Activated CD8-positive, alpha-beta memory T cell treated with anti-CD3 and anti-CD28 coated beads, Interleukin-2, amount 50 U/mL, for 1 hour (primary cell): ENCODE data around the gene C19orf38.
"Not testable (repeated sequence)": the region's sequence is repeated elsewhere in the genome, so short reads cannot be mapped to it uniquely, and the experiment has no call there.

Experiments
- DNase-seq: peaks from one replicate; pipeline ENCODE4 v3.0.0-alpha.2; 2020; ENCODE audit errors: extremely low read depth

The C19orf38 gene

DNA sequence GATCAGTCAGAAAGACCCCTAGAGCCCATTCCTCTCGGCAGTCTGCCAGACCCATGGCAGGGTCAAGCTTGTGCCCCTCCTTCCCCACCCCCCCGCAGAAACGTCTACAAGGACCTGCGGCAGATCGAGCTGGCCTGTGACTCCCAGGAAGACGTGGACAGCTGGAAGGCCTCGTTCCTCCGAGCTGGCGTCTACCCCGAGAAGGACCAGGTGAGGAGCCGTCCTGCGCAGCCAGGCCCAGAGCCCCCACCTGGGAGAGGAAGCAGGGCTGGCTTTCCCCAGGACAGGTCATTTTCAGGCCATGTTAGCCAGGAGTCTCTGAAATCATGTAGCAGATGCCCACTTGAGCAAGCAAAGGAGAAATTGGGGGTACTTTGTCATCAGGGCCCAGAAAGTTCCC lies 24.5 kb upstream of the C19orf38 start:
- DNase-seq: no peak

DNA sequence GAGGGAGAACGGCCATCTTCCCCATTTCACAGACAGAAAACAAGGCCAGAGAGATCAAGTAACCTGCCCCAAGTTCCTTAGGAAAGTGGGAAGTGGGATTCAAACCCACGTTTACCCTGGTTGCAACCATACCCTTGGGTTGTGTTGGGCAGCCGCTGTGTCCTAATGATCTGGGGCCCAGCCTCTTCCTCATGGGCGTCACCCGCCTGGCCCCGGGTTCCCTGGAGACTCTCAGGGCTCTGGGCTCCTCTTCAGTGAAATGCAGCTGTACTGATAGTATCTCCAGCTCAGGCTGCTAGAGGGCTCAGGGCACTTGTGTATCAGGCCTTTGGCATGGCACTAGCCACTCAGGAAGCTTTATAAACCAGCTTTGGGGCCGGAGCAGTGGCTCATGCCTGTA lies 22.0 kb upstream of the C19orf38 start:
- DNase-seq: no peak

DNA sequence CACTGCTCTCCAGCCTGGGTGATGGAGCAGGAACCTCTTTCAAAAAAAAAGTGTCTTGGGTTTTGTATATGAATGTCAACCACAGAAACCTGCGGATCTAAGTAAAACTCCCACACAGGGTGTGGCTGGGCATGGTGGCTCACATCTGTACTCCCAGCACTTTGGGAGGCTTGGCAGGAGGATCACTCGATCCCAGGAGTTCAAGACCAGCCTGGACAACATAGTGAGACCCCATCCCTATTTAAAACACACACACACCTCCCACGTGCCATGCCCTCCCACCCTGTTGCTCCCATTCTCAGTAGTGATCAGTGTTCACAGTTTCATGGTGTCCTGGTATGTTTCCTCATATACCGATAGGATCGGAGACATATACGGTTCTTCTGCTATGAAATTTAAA lies 21.4 kb upstream of the C19orf38 start:
- no peak for DNase-seq

DNA sequence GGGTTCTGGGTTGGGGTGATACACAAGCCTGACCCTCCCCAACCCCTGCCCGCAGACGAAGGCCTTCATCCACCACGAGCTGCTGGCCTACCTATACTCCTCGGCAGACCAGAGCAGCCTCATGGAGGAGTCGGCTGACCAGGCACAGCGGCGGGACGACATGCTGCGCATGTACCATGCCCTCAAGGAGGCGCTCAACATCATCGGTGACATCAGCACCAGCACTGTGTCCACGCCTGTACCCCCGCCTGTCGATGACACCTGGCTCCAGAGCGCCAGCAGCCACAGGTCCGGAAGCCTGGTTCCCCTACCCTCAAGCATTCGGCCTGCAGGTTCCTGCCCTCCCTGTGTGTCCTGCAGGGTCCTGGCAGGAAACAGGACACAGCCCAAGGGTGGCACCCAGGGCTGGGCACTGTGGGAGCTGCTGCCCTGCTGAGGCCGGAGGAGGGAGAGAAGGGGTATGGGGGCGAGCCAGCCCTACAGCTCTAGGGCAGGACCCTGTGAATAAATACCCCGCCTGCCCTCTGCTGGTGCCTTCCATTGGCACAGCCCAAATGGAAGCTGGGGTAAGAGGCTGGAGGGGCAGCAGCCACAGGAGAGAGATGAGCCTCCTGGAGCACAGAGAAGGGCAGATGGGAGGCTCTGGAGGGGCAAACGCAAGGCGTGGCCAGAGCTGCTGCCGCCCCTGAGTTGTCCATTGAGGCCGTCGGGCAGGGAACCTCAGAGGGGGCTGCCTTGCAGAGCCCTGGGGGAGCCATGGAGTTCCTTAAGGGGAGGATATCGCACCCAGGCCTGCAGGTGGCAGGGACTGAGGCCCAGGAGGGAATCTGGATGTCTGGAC lies 19.0 kb upstream of the C19orf38 start:
- no peak for DNase-seq

DNA sequence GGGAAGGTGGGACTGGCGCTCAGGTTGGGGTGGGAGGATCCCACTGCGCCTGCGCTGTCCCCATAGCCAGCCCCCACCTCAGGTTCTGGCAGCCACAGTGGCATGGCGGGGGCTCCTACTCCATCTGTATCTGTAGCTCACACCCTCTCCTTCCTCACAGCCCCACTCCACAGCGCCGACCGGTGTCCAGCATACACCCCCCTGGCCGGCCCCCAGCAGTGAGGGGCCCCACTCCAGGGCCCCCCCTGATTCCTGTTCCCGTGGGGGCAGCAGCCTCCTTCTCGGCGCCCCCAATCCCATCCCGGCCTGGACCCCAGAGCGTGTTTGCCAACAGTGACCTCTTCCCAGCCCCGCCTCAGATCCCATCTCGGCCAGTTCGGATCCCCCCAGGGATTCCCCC lies 18.2 kb upstream of the C19orf38 start:
- no peak for DNase-seq

DNA sequence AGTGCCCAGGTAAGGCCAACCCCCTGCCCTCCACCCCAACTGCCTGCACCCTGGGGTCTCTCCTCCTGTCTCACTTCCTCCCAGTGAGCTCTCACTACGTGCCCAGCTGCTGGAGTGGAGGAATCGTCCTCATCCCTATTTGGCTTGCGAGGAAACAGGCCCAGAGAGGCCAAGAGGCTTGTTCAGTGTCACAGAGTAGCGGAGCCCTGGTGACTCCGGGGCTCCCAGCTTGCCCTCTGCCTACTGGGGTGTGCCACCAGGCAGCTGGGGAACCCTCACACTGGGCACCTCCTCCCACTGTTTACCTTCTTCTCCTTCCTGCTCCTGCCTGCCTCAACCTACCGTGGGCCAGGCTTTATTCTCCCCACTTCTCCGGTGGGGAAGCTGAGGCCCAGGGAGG lies 17.8 kb upstream of the C19orf38 start:
- DNase-seq: no peak

DNA sequence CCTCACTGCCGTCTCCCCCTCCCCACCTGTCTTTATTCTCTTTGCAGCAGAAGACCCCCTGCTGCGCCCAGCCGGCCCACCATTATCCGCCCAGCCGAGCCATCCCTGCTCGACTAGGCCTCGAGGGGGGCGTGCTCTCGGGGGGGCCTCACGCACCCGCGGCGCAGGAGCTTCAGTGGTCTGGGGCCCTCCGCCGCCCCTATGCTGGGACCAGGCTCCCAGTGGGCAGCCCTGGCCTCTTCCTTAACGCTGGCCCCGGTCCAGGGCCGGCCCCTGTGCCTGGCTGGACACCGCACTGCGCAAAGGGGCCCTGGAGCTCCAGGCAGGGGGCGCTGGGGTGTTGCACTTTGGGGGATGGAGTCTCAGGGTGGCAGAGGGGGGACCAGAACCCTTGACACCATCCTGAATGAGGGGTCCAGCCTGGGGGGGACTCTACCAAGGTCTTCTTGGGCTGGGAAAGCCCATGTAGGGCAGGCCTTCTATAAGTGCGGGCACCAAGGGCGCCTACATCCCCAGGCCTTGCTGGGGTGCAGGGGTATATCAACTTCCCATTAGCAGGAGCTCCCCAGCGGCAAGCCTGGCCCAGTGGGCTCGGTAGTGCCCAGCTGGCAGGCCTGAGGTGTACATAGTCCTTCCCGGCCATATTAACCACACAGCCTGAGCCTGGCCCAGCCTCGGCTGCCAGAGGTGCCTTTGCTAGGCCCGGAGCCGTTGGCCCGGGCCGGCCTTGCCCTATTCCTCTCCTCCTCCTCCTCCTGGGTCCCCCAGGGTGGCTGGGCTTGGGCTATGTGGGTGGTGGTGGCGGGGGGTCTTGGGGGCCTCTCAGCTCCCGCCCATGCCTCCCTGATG lies 17.1 kb upstream of the C19orf38 start:
- no peak for DNase-seq

DNA sequence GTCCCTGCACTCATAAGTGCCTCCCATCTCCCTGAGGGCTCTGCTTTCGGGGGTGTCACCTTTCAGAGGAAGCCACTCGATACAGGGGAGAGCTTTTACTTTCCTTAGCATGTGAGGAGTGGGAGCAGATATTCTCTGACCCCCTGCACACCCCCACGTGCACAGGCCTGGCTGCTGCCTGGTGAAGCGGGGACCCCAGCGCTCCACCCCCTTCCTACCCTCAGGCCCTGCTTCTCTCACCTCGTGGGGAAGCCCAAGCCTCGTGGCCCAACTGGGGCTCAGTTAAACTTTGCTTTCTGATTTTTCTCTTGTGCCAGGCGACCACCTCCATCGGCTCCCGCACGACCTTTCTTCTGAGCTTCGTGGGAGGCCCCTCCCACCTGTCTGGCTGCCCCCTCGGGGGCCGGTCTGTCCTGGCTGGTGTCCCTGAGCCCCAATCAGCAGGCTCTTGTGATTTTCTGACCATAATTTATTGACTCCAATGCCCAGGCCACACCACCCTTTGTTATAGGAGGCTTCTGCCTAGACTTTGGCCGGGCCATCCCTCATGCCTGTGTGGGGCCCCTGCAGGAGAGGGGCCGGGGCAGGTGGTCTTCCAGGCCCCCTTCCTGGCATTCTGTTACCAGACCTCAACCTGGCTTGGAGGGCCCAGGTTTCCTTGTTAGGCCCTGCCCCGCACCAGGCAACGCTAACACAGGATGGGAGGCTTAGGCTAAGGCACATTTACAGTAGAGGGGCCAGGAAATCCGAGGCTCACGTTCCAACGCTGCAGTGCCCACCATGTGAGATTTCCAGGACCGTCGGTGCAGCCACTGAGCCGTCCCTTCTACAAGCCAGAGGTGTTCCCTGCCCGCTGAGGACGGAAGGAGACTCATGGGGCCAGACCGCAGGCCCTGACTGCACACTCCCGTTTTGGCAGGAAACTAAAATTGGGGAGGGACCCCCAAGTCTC lies 16.0 kb upstream of the C19orf38 start:
- no peak for DNase-seq

DNA sequence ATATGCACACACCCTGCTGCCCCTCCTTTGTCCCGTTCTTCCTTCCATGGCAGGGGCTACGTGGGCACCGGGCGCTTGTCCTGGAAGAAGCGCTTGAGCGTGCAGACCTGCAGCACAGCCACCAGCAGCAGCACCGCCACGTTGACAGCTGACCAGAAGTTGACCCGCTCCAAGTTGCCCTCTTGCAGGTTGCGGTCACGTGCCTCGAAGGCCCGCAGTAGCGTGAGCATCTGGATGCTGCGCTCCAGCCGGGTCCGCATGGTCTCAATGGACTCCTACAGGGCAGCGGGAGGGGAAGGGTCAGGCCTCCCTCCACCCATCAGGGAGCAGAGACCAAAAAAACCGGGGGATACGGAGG lies 15.3 kb upstream of the C19orf38 start:
- no peak for DNase-seq

DNA sequence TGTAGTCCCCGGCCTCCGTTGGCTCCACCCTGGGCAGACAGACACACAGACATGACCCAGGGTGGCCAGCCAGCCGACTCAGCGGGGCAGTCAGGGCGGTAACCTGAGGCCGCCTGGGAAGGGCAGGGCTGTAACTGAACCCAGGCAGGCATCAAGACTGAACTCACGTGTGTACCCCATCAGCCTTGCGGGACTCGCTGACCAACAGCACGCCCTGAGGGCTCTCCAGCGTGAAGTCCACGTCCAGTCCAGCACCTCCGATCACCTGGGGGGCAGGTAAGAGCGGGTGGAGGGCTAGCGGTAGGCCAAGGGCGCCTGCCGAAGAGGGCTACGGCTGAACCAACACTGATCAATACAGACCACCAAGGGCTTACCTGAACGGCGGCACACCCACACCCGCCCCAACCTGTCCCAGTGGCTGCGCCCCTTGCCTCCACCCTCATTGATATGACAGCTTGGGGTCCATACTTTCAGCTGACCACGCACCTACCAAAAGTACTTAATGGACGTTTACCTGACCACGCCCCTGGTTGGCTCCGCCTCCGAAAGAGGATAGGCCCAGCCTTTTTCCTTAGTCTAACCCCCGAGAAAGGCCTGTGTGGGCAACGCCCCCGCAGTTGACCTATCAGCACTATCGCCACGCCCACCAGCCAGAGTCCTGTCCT lies 13.0 kb upstream of the C19orf38 start:
- no peak for DNase-seq

DNA sequence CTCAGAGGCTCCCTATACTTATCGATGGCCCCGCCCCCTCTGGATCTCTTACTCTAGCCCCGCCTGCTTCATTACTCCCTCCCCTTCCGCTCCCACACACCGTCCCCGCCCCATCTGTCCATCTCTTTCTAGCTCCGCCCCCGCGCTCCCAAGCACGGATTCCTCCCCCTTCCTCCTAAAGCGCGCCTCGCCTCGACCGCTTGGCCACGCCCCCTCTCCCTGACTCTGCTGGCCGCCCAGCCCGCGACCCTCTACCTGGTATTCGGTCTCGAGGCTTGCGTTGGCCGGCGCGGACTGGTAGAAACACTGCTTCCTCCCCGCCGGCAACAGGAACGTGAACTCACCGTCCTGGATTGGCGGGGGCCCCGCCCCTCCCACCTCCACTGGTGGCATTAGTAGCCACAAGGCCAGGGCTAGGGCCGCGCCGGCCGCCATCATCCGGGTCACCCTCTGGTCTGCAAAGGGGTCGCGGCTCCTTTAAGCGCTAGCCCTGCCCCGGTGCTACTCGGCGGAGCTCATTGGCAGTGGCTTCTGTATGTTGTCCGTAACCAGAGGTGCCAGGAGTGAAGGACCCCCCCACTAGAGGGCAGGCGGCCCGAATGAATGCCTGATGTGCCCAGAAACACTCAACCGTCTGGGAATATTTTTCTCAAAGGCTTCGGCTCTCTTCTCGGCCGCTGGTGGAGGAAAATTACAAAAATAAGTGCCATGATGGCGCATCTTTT lies 12.3 kb upstream of the C19orf38 start, which contains the start of gene TMED1:
Gene TMED1, minus strand, starts transcription at position 459 of the 725 bp plus-strand sequence. Its CDS starts 21 bp downstream, at position 438.
- peak; percentile 96 for DNase-seq

DNA sequence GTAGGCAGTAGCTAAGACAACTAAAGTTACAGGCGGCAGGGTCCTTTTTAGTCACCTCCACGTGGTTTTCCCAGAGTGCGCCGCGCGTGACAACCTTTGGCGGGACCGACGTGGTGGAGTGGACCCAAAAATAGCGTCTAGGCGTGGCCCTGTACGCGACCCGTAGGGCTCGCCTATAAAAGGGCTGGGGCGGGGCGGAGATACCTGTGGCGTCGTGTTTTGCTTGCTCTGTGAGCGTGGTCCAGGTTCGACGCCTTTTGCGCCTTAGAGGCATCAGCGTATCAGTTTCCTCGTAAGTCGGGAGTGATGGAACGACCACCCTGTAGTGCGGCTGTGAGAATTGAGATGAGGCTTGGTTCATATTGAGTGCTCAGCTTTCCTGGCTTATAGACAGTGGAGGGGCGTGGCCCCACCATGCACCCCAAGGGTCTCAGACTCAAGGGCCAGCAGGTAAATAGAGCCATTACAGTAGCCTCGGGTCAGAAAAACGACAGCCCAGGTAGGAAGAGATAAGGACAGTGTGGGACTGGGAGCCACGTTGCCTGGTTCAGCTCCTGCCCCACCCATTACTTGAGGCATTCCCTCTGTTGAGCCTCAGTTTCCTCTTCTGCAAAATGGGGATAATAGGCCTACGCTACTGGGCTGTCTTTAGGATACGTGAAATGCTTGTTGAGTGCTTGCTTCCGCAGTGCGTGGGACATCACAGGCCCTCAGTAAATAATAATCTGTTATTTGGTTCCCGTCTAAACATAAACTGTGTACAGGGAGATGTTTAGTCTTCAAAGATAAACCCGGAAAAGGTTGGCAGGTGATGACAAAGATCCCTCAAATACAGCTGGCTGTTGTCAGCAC lies 11.5 kb upstream of the C19orf38 start:
- peak; percentile 69 for DNase-seq

DNA sequence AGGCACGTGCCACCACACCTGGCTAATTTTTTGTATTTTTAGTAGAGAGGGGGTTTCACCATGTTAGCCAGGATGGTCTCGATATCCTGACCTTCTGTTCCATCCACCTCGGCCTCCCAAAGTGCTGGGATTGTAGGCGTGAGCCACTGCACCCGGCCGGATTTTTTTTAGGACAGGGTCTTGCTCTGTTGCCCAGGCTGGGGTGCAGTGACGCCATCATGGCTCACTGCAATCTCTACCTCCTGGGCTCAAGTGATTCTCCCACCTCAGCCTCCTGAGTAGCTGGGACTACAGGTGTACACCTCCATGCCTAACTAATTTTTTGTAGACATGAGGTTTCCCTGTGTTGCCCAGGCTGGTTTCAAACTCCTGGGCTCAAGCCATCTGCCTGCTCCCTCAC lies 10.6 kb upstream of the C19orf38 start:
- DNase-seq: not testable (repeated sequence)

DNA sequence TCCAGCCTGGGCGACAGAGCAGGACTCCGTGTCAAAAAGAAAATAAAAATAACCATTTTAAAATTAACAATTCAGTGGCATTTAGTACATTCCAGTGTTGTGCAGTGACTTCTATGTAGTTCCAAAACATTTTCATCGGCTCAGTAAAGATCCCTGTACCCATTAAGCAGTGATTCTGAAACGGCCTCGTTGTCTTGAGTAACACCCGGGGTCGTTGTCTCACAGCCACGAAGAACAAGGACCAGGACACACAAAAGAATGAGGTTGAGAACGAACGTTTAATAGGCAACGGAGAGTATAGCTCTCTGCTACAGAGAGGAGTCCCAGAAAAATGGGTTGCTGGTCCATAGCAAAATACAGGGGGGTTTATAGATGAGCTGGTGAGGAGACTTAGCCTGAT lies 9.8 kb upstream of the C19orf38 start:
- DNase-seq: no peak

DNA sequence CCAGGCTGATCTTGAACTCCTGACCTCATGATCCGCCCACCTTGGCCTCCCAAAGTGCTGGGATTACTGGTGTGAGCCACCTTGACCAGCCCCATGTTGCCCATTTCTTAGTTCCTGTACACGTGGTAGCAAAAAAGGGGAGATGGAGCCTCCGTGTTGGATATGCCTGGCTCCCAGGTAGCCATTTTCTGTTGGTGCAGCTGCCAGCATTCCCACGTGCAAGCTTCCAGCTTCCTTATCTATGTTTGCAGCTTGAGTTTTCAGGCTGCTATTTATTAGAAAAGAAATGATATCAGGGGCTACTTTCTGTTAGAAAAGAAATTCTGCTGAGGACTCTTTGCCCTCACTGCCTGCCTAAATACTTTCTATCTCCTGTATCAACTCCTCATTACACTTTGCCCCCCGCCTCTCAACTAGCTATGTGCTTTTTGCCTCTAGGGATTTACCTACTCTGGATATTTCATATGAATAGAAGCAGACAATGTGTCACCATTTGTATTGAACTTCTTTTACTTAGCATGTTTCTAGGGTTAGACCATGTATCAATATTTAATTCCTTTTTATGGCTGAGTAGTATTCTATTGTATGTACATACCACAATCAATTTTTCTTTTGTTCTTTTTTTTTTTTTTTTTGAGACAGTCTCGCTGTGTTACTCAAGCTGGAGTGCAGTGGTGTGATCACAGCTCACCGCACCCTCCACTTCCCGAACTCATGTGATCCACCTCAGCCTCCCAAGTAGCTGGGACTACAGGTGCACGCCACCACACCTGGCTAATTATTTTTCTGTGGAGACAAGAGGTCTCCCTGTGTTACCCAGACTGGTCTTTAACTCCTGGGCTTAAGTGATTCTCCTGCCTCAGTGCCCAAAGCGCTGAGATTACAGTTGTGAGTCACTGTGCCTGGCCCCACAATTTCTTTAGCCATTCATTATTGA lies 8.8 kb upstream of the C19orf38 start:
- DNase-seq: no peak

DNA sequence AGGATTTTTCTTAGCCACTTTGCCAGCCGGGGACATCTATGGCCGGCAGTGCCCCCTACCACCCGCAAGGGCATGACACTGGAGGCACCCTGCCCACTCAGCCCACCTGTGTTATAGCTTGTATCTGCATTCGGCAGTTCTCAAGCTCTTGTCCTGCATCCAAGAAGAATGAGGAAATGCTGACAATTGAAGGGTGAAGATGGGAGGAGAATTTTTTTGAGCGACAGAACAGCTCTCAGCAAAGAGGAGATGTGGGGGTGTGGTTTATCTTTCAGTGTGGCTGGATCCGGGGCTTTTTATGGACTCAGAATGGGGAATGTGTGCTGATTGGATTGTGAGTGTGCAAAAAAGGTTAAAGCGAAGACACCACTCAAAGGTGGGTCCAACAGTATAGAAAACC lies 5.4 kb upstream of the C19orf38 start:
- DNase-seq: no peak

DNA sequence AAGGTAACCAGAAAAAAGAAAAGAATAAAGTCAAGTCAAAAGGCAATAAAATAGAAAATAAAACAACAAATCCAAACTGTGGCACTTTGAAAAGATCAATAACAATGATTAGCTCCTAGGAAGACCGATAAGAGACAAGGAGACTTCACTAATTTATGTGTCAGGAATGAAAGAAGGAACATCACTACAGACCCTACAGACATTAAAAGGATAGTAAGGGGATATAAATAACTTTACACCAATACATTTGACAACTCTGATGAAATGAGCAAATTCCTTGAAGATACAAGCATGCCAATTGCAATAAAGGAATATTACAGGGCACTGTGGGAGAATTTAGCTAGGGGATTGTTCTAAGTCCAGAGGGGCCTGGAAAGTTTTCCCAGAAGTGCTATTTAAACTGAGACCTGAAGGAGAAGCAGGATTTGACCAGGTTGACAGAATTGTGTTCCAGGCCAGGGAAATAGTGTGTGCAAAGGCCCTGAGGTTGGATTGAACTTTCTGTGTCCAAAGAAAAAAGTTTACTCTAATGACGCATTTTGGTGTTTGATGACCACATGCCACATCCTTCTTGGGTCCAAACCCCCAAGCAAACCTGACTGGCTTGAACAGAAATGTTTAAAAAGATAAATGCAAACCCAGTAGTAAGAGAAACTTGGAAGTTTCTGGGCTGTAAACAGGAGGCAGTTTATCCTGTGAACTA lies 1.6 kb upstream of the C19orf38 start:
- no peak for DNase-seq

DNA sequence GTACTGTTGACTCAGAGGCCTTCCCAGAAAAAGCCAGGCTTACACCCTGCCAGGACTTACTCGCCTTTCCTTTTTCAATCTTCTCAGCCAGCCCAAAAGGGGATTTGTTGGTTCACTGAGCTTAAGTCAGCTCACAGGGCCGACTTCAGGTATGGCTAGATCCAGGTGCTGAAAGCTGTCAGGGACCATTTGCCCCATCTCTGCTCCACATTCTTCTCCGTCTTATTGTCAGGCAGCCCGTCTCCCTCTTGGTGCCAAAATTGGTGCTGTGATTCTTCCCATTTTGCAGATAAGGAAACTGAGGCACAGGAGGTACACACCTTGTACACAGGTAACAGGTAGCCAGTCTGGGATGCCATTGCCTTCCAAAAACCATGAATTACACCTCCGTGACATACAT lies 2.4 kb downstream of the C19orf38 start:
- no peak for DNase-seq
